ENCODE results near the gene UBE2C.

Gene UBE2C

GRCh38 chr20:45835329-45835765, 22.9 kb downstream of the UBE2C start:
- TF ChIP-seq CTCF (conservative IDR thresholded peaks at IDR 0.05) (no peak), ZFX (IDR thresholded peaks at IDR 0.05) (no peak)
- no peak overlapping the region for H3K27ac ChIP-seq

DNA sequence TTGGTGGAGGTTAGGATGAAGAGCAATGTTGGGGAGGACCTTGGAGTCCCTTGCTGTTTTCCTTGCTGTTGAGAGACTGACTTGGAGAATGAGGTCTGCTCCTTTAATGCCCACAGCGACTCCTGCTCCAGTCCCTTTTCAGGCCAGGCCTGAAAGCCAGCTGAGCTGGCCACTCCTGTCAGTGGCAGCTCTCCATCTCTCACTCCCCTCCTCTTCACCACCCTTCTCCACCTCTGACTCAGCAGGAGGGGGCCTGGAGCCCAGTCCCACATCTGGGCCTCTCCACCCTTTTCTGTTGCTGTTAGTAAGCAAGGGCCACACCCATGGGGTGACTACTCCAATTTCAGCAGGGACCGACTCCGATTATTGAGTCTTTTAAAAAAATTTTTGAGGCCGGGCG, 23.4 kb downstream of the UBE2C start:
- no peak for TF ChIP-seq ZFX (IDR thresholded peaks at IDR 0.05)
- no peak overlapping the region for H3K27ac ChIP-seq

DNA sequence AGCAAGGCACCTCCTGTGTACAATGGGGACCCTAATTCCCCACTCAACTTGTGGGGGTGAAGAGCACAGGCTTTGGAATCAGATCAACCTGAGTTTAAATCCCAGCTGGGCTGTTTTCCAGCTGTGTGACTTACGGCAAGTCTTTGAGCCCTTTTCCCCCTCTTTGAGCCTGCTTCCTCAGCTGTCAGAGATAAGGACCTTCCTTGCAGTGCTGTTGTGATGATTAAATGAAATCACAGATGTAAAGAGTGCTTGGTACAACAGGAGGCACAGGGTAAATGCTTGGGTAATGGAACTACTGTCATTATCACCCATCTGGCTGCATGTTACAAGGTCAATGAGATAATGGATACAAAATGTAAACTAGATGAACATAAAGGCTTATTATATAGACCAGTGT, 24.4 kb downstream of the UBE2C start:
- no peak overlapping the region for H3K27ac ChIP-seq

DNA sequence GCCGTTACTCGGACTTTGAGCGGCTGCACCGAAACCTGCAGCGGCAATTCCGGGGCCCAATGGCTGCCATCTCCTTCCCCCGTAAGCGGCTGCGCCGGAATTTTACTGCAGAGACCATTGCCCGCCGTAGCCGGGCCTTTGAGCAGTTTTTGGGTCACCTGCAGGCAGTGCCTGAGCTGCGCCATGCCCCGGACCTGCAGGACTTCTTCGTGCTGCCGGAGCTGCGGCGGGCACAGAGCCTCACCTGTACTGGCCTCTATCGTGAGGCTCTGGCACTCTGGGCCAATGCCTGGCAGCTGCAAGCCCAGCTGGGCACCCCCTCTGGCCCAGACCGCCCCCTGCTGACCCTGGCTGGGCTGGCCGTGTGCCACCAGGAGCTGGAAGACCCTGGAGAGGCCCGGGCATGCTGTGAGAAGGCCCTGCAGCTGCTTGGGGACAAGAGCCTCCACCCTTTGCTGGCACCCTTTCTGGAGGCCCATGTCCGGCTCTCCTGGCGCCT, 28.3 kb downstream of the UBE2C start:
- TF ChIP-seq CTCF (conservative IDR thresholded peaks at IDR 0.05), result no peak
- TF ChIP-seq ZFX (IDR thresholded peaks at IDR 0.05), result no peak
- no peak overlapping the region for H3K27ac ChIP-seq

More for the DNA sequence above, 24.4 kb downstream of the UBE2C start:
- no peak for TF ChIP-seq CTCF (conservative IDR thresholded peaks at IDR 0.05)
- TF ChIP-seq ZFX (IDR thresholded peaks at IDR 0.05), result no peak

GRCh38 chr20:45841407-45842129, 29.1 kb downstream of the UBE2C start:
- no peak overlapping the region for H3K27ac ChIP-seq
- TF ChIP-seq ZFX (IDR thresholded peaks at IDR 0.05) (no peak), CTCF (conservative IDR thresholded peaks at IDR 0.05) (no peak)

GRCh38 chr20:45842169-45842812, 29.8 kb downstream of the UBE2C start:
- TF ChIP-seq ZFX (IDR thresholded peaks at IDR 0.05), result no peak
- no peak for TF ChIP-seq CTCF (conservative IDR thresholded peaks at IDR 0.05)
- no peak overlapping the region for H3K27ac ChIP-seq

DNA sequence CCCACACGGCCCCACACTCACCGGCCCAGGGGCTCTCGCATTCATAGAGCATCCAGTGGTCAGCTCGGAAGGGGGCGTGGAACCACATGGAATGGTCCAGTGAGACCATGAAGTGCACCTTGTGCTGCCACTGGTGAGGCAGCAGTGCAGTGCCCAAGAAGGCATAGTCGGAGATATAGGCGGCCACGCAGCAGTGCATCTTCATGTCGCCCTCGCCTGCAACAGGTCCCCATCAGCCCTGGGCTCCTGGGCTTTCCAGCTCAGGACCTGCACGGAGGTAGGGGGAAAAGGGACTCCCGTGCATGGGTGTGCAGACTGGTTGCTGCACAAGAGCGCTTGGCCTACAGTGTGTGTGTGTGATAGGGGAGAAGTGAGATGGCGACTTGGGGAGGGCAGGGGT, 31.1 kb downstream of the UBE2C start:
- TF ChIP-seq ZFX (IDR thresholded peaks at IDR 0.05), result no peak
- TF ChIP-seq CTCF (conservative IDR thresholded peaks at IDR 0.05), result no peak
- H3K27ac ChIP-seq, result no peak overlapping the region
